HG02840 (cell line): ENCODE results near the gene SPEG.

Experiments used
- ATAC-seq: cut with Tn5 transposase; IDR thresholded peaks from one replicate; pipeline ENCODE4 v1.9.1; 2021; ENCODE audit warnings: mild to moderate bottlenecking, moderate library complexity, moderate number of reproducible peaks; ENCODE audit not compliant: unreplicated experiment, low FRiP score

Gene SPEG

GRCh38 chr2:219422952-219423534, 11.6 kb upstream of the SPEG start:
- ATAC-seq = no peak

DNA sequence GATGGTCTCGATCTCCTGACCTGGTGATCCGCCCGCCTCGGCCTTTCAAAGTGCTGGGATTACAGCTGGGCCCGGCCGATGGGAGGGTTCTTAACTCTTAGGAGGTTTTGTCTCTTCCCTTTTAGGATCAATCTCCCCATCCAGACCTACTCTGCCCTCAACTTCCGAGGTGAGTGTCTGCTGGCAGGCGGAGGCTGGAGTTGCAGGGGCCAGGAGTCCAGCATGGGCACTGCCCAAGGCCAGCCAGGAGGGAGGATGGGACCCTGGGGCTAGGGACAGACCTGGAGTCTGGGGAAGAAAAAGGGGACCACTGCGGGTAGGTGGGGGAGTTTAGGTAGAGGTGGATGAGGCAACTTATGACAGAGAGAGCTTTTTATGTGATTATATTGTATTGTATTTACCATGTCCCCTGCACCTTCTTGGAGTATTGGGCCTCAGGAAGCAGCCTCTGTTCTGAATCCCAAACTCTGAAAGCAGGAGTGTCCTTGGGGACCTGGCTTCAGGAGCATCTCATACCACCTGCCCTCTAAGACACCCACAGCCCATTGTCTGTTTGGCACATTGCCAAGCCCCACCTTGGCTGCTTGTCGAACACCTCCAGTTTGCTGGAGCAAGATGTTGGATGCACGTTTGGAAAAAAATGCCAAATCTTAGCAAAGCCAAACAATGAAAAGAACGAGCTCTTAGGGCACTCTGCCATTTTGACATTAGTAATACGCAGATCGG, 10.8 kb upstream of the SPEG start:
- ATAC-seq = no peak

DNA sequence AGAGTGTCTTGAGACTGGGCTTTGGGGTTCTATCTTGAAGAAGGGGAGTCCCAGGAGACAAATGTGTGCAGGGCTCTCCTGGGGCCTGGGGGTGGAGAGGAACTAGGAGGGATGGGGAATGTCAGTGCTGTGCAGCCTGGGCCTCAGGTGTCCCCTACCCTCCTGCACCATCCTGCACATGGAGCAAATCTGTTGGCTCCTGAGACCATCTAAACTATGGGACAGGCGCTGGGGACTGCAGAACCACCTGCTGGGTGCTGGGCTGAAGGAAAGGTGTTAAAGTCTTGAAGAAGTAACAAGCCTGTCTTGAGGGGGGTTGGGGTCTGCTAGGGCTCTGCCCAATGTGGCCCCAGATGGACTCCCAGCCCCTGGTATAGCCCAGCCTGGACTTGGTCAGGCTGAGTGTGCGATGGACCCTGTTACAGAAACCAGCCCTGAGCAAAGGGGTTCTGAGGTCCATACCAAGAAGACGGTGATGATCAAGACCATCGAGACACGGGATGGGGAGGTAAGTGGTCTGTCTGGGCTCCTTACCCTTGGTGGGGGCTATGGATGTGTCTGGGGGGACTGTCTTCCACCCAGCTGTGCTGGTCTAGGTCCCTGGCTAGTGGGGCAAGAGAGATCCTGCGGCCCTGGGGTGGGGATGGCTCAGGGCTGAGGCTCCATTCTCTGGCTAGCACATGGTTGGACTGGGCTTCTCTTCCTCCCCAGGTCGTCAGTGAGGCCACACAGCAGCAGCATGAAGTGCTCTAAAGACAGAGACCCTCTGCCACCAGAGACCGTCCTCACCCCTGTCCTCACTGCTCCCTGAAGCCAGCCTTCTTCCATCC, 9.2 kb upstream of the SPEG start:
- no peak for ATAC-seq

DNA sequence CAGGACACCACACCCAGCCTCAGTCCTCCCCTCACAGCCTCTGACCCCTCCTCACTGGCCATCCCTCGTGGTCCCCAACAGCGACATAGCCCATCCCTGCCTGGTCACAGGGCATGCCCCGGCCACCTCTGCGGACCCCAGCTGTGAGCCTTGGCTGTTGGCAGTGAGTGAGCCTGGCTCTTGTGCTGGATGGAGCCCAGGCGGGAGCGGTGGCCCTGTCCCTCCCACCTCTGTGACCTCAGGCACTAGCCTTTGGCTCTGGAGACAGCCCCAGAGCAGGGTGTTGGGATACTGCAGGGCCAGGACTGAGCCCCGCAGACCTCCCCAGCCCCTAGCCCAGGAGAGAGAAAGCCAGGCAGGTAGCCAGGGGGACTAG, 8.6 kb upstream of the SPEG start:
- ATAC-seq = no peak

- no peak for ATAC-seq
Observed at GRCh38 chr2:219426534-219427136, 8.0 kb upstream of the SPEG start.

- no peak for ATAC-seq
Observed at GRCh38 chr2:219428469-219428868, 6.2 kb upstream of the SPEG start.

DNA sequence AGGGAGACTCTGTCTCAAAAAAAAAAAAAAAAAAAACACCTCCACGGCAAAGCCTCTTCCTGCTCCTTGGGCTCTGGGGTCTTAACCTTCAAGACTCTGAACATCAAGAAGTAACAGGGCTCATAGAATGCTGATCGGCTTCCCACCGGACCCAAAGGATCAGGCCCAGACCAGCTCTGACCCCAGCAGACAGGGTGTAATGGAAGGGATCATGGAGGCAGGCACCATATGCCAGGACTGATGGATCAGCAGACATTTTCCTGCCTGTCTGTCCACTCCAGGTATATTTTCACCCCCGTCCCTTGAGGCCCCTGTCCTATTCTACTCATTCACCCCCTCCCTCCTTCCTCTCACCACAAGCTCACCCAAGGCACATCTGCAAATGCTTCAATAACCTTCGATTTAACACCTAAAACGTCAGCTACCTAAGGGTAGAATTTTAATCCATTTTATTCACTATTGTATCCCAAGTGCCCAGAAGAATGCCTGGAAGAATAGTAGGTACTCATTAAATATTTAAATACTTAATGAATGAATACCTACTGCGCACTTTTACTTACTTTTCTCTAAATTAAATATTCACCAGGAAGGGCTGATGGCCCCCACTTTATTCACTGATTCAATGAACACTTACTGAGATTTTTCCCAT, 4.6 kb upstream of the SPEG start:
- ATAC-seq = no peak

GRCh38 chr2:219430633-219431615, 3.7 kb upstream of the SPEG start:
- ATAC-seq = no peak

DNA sequence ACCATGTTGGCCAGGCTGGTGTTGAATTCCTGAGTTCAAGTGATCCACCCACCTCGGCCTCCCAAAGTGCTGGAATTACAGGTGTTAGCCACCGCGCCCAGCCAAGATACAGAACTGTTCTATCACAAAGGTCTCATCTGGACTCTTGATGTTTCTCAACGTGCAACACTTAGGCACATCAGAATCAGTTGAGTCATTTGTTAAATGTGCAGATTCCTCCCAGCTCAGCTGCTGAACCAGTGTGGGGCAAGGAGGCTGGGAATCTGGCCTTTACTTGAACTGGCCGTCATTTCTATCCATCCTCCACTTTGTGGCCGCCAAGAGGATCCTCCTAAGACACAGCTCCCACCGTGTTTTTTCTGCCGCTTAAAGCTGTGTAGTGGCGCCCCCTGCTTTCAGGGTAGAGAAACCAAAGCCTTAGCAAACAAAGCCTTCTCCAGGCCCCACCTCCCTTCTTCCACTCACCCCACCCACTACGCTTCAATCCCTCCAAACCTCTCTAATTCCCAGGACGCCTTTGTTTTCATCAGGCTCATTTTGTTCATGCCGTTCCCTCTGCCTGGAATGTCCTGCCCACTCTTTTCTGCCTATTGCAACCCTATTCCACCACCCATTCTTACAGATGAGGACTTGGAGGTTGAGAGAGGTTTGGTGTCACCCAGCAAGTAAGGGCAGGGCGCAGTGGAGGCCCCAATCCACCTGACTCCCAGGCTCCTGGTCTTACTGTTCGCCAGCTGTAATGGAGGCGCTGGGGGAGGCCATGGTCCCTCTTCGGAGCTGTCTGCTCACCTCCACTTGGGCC, 776 bp upstream of the SPEG start:
- no peak for ATAC-seq

GRCh38 chr2:219434468-219434717, 250 bp upstream of the SPEG start:
- ATAC-seq = no peak

- no peak for ATAC-seq
Observed at GRCh38 chr2:219435701-219436100, 1.1 kb downstream of the SPEG start.

DNA sequence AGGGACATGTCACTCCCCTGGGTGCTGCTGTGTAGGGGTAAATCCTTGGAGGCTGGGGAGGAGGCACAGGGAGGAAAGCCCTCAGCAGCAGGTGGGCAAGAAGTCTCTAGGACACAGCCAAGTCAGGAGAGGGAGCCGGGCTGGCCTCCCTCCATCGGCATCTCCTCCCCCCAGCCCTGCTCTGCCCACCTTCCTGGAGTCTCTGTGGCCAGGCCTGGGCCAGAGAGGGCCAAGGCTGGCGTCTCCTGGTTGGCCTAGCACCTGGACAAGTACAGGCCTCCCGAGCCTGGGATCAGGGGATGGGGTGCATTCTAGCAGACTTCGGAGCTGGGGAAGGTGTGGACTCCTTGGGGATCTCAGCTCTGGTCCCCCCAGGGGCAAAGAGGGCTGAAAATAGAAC, 1.8 kb downstream of the SPEG start:
- ATAC-seq = no peak

- ATAC-seq = no peak
Observed at GRCh38 chr2:219437141-219437540, 2.5 kb downstream of the SPEG start.

GRCh38 chr2:219437690-219438206, 3.1 kb downstream of the SPEG start:
- ATAC-seq = no peak

- no peak for ATAC-seq
Observed at GRCh38 chr2:219438453-219438852, 3.8 kb downstream of the SPEG start.

DNA sequence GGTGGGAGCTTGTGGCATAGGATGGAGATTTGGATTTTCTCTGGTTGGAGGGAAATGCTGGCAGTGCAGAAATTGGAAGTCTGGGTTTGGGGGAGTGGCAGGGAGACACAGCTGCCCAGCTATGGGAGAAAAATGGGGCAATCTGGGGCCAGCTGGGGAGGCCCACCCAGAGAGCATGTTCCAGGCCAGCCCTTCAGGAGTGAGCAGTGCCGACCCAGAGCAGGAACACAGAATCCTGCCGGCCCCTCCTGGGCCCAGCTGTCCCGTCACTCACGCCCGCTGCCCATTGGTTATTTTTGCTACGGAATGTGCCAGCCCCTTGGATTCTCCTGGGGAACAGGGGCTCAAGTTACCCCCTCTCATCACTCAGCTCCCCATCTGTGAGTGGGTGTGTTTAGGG, 4.9 kb downstream of the SPEG start:
- ATAC-seq = no peak

GRCh38 chr2:219440388-219441256, 6.0 kb downstream of the SPEG start:
- ATAC-seq = no peak
